EL (cell line): Measurements from ENCODE around the gene PROS1.
A peak's percentile ranks its signal among the peaks of the same experiment; 100 is the strongest.

ENCODE experiments used
- DNase-seq: peaks from one replicate; pipeline ENCODE4 v3.0.0-alpha.2; 2016

The PROS1 gene

DNA sequence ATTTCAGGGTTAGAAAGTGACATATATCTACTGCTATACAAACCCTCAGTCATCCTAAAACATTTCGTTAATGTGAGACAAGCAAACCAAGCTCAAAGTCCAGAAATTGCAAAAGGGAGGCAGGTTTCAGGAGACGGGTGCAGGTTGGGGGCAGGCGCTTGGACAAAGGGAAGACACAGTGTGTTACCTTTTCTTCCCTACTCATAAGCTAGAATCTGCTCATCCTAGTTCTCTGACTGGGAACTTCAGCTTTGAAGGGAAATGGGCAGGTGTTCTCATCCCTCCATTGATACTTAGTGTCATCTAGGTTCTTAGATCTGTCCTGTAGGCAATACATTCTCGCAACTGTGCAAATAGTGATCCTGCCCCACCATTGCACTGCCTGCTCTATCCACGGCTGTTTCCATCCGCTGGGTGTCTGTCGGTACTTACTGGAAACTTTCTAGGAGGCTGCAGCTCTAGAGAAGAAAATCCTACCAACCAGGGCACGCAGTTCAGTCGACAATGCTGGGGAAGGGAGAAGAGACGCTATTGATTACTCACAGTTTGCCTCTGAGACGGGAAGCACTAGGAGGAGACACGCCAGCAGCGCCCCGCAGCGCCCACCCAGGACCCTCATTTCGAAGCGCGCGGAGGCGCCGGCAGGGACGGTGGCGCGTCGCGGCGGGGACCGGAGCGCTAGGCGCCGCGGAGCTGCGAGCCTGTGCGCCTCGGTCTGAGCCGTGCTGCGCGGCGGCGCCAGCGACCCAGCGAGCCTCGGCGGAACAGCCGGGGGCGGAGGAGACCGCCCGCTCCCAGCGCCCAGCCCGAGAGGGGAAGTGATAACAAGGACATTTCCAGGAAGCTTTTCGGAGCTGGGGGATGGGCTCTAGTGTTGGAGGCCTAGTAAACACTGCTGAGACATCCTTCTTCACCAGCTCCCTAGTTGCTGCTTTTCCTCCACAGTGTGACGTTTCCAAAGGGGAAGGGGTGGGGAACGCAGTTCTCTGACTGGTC, at the start of gene PROS1:
PROS1 (minus strand) TSS at position 766 of the 996 bp plus-strand sequence; CDS start at position 619, 147 bp downstream.
- peak; percentile 79 for DNase-seq

DNA sequence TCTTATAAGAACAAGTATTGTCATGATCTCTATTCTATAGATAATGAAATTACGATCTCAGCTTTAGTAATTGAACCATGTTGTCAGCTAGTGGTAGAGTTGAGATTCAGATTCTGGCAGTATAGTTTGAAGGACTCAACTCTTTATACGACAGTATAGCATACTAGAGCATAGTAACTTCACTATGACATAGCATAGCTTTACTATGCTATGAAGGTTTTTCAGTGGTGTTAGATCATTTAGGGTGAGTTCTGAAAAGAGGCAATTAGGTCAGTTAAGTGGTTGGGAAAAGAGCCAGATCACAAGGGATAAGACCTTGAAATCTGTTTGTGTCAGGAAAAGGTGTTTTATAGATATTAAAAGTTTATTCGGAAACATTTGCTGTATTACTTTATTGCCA, 46.6 kb upstream of the PROS1 start:
- DNase-seq, result no peak

- DNase-seq, result no peak
Observed at GRCh38 chr3:94019659-94020058, 46.0 kb upstream of the PROS1 start.

GRCh38 chr3:94015025-94015424, 41.3 kb upstream of the PROS1 start:
- DNase-seq, result no peak

DNA sequence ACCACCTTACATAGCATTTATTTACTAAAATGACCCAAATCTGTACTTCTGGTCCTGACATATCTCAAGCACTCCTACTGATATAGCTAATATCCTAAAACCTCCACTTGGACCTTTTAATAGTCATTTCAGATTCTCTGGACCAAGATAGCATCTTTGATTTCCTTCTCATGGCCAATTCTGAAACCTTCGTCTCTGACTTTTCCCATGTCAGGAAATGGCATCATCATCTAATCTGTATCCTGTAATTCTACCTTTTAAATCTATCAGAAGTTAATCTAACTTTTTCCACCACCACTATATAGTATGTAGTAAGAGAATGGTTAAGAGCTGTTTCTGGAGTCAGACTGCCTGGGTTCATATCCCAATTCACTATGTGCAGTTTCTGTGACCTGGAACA, 38.5 kb upstream of the PROS1 start:
- DNase-seq, result no peak

DNA sequence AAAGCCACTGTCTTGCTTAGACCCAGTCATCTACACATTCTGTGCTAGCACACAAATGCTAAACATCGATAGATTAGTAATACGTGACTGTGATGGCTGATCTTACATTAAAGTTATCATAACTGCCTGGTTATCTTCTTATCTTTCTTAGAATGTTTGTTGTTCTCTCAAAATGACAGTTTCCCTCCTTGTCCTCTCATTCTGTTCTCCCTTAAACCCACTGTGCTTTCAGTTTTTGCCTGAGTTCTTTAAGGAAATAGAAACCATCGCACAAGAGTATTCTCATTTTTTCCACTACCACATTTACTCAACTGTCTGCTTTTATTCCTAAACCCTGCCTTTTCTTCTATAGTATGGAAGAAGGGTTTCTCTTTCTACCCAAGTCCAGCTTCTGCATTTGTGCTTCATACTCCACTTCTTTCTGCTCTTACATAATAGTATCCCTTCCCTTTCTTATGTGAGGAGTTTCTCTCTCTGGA, 37.6 kb upstream of the PROS1 start:
- no peak for DNase-seq

- DNase-seq, result no peak
Observed at GRCh38 chr3:94009608-94010007, 35.9 kb upstream of the PROS1 start.

GRCh38 chr3:94008253-94008652, 34.6 kb upstream of the PROS1 start:
- no peak for DNase-seq

DNA sequence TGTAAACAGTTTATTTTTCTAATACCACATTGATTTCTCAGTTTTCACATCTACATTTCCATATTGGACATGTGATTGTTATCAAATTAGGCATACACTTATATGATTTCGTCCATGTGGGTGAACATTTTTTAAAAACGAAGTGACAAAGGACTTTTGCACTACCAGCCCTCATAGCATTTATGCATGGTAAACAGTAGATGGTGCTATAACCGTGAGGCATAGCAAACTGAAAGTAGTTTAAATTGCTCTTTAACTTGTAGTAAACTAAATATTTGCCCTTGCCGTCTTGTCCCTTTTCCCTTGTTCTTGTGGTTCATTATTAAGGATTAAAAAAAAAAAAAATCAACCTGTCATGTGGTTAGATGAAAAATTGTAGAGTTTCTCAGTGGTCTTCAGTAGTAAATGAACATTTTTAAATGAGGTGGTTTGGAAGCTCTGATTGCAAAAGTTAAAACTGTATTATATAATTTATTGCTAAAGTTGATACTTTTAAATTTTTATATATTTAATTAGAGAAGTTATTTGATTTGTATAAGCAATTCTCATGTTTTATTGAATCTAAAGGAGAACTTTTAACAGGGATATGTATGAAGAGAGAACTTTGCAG, 30.7 kb upstream of the PROS1 start:
- peak; percentile 60 for DNase-seq

DNA sequence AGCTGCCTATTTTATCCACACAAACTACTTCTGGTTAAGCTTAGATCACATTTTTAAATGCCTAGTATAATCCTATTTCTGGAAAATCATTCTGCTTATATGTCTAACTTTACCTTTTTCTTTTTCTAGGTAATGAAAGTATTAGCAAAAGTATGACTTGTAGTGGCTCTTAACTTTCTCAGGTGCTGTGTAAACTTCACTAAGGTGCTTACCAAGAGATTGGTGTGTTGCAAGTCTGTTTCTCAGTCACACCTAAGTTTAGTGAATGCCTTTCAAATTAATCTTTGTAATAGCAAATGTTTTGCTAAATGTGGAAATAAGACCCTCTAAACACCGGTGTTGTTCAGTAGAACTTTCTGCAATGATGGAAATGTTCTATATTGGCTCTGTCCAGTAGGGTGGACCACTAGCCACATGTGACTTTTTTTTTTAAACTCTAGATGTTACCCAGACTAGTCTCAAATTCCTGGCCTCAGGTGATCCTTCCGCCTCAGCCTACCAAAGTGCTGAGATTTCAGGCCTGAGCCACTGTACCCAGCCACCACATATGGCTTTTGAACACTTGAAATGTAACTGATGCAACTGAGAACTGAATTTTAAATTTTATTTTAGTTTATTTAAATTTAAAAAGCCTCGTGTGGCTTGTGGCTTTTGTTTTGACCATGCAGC, 28.3 kb upstream of the PROS1 start:
- no peak for DNase-seq

- no peak for DNase-seq
Observed at GRCh38 chr3:94001191-94001590, 27.5 kb upstream of the PROS1 start.

GRCh38 chr3:93994056-93994455, 20.4 kb upstream of the PROS1 start:
- DNase-seq, result peak; percentile 8

- no peak for DNase-seq
Observed at GRCh38 chr3:93992207-93992606, 18.5 kb upstream of the PROS1 start.

- DNase-seq, result no peak
Observed at GRCh38 chr3:93991631-93992030, 17.9 kb upstream of the PROS1 start.

GRCh38 chr3:93989241-93989640, 15.5 kb upstream of the PROS1 start:
- DNase-seq, result no peak

- DNase-seq, result no peak
Observed at GRCh38 chr3:93988764-93989163, 15.1 kb upstream of the PROS1 start.

- peak; percentile 4 for DNase-seq
Observed at GRCh38 chr3:93988283-93988682, 14.6 kb upstream of the PROS1 start.

- DNase-seq, result no peak
Observed at GRCh38 chr3:93984618-93985017, 10.9 kb upstream of the PROS1 start.

- DNase-seq, result no peak
Observed at GRCh38 chr3:93983408-93983807, 9.7 kb upstream of the PROS1 start.

DNA sequence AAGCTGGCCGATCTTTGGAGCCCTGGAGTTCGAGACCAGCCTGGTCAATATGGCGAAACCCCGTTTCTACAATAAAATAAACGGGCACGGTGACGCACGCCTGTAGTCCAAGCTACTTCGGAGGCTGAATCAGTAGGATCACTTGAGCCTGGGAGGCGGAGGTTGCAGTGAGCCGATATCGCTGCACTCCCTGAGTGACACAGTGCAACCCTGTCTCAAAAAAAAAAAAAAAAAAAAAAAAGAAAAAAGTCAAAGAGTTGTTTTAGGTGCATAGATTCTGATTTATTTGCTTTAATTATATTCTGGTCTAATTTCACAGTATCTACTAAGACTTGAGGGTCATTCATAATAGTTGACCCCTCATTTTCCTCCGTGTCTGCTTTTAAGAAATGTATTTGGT, 8.0 kb upstream of the PROS1 start:
- DNase-seq, result no peak

- DNase-seq, result peak; percentile 99
Observed at GRCh38 chr3:93979850-93980676, 6.4 kb upstream of the PROS1 start, which contains the start of gene ARL13B. Gene ARL13B (plus strand): TSS chr3:93980155. CDS start chr3:93980424, 269 bp downstream.

DNA sequence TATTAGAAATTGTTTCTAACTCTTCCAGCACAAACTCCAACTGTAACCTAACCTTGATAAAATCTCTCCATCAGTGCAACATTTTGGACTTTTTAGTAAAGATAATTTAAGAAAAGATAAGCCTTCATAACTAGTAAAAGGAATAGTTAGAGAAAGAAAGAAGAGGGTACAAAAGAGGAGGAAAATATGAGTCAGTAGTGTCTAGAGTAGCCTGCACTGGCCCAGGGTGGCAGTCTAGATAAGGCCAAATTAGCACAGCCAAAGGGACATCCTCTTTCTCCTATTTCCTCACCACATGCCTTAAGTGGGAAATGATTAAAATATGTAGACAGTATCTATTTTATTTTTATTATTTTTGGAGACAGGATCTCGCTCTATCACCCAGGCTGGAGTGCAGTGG, 3.7 kb downstream of the PROS1 start:
- no peak for DNase-seq
